CD4-positive, alpha-beta T cell treated with Interleukin-1 beta for 1 hour (primary cell): ENCODE results near the gene MRM3.
"Not testable (repeated sequence)": the region's sequence is repeated elsewhere in the genome, so short reads cannot be mapped to it uniquely, and the experiment has no call there.

Experiments
- DNase-seq, 2 donors: peaks; one replicate each; pipeline ENCODE4 v3.0.0-alpha.2; 2020 to 2022

MRM3 gene

GRCh38 chr17:828761-829160 lies 46.6 kb downstream of the MRM3 start:
- no peak for DNase-seq

DNA sequence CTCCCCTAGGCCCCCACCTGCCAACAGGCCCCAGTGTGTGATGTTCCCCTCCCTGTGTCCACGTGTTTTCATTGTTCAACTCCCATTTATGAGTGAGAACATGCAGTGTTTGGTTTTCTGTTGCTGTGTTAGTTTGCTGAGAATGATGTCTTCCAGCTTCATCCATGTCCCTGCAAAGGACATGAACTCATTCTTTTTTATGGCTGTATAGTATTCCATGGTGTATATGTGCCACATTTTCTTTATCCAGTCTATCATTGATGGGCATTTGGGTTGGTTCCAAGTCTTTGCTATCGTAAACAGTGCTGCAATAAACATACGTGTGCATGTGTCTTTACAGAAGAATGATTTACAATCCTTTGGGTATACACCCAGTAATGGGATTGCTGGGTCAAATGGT lies 47.5 kb downstream of the MRM3 start:
- not testable (repeated sequence) for DNase-seq

DNA sequence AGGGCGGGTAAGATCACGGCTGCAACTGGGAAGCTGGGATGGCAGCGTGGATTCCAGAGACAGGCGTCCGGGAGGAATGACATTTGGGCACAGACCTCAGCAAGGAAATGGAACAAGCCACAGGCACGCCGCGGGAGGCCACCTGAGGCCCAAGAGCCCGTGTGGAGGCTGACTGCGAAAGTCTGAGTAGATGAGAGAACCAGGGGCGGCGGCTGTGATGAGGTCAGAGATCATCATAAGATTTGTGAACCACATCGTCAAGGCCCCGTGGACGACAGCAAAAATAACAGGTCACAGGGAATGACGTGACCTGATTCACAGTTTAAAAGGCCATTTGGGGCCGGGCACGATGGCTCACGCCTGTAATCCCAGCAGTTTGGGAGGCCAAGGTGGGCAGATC lies 48.2 kb downstream of the MRM3 start:
- no peak for DNase-seq

GRCh38 chr17:830950-831349 lies 48.8 kb downstream of the MRM3 start:
- DNase-seq: no peak

DNA sequence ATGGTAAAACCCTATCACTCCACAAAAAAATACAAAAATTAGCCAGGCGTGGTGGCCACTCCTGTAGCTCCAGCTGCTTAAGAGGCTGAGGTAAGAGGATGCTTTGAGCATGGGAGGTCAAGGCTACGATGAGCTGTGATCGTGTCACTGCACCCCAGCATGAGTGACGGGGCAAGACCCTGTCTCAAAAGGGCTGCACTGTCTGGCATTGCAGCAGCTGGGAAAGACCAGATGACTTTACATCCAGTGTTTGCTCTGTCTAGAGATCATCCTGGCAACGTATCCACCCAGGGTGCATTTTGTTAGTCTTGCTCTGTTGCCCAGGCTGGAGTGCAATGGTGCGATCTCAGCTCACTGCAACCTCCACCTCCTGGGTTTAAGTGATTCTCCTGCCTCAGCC lies 52.0 kb downstream of the MRM3 start:
- no peak for DNase-seq

DNA sequence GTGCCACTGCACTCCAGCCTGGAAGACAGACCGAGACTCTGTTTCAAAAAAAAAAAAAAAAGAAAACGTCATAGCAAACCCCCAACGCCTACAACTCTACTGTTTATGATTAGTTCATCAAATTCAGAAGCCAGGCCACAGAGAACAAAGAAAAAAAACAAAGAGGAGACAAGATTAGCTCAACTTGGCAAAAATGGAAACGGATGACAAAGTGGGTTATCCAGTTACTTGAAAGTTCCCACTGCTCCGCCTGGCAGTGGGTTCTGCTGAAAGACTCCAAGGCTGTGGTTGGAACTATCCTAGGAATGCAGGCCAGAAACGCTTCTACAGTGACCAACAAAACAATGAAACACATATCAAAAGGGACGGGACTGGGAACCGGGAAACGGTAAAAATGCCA lies 53.1 kb downstream of the MRM3 start:
- DNase-seq: no peak

- DNase-seq: not testable (repeated sequence)
These were observed 53.6 kb downstream of the MRM3 start for GRCh38 chr17:835721-836120.

DNA sequence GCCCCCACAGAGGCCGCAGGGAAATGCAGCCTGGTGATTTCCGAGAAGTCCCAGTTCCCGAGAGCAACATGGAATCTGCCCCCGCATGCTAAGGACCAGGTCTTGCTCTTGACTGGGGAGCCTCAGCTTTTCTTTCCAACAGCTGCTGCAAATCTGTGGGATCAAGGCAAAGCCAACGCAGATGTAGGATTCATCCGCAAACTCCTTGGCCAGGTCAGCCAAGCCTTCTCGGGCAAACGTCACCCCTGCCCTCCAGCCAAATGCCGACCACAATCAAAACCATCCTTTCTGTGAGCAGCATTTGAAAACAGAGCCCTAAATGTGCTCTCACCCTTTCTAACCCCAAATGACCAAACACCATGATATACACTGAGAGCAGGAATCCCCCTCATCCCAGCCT lies 54.0 kb downstream of the MRM3 start:
- no peak for DNase-seq

GRCh38 chr17:838486-838885 lies 56.3 kb downstream of the MRM3 start:
- DNase-seq: no peak

- DNase-seq: no peak
These were observed 59.2 kb downstream of the MRM3 start for GRCh38 chr17:841313-841712.
